Stomach (tissue), 9 donors: ENCODE measurements around the gene FRMPD4. TPM values are rescaled to one million over a fixed set of nuclear protein-coding genes. Genes with fewer than 3 reads are reported as not detected.

Experiments
- DNase-seq, 2 donors: peaks; one replicate each; pipeline versions ENCODE4 v3.0.0 to v3.0.0-alpha.2; 2013 to 2019
- H3K27ac ChIP-seq, 5 donors: fragments of 200-600 bp in 4 of 5; sonication (generic) in 4 of 5; one replicate each; pipeline ENCODE4 v1.5.1; 2013 to 2019; ENCODE audit warnings: mild to moderate bottlenecking in 1 of 5, moderate library complexity in 1 of 5
- H3K27me3 ChIP-seq, 3 donors: fragments of 200-600 bp; sonication (generic); one replicate each; pipeline ENCODE4 v1.5.1; 2017 to 2019; ENCODE audit warnings: mixed run types in 1 of 3
- H3K36me3 ChIP-seq, 4 donors: fragments of 200-600 bp; sonication (generic); 1 replicate in 3 of 4; 2 replicates in 1 of 4; pipeline ENCODE4 v1.5.1; 2016 to 2019
- H3K4me1 ChIP-seq, 4 donors: fragments of 200-600 bp; sonication (generic); one replicate each; pipeline ENCODE4 v1.5.1; 2016 to 2019
- H3K4me3 ChIP-seq, 4 donors: fragments of 200-600 bp; sonication (generic) in 3 of 4; one replicate each; pipeline ENCODE4 v1.5.1; 2016 to 2019; ENCODE audit warnings: mild to moderate bottlenecking in 1 of 4
- H3K9me3 ChIP-seq, 4 donors: fragments of 200-600 bp; sonication (generic); one replicate each; pipeline ENCODE4 v1.5.1; 2016 to 2019
- CTCF ChIP-seq, 7 experiments: fragments of 450-650 bp in 4 of 7; fragments of 200-600 bp in 3 of 7; sonication (generic) in 3 of 7; IDR thresholded peaks; one replicate each; pipeline ENCODE4 v1.5.1; 2016 to 2019; ENCODE audit warnings: antibody characterized with exemption in 7 of 7, control low read depth in 2 of 7, mild to moderate bottlenecking in 1 of 7
- EP300 ChIP-seq: sonication (generic); formaldehyde crosslinking; IDR thresholded peaks from one replicate; pipeline ENCODE4 v1.6.1; 2017; ENCODE audit warnings: antibody characterized with exemption
- POLR2A ChIP-seq, 4 donors: fragments of 450-650 bp; IDR thresholded peaks; one replicate each; pipeline ENCODE4 v1.6.1; 2016; ENCODE audit warnings: antibody characterized with exemption in 4 of 4, control low read depth in 2 of 4, mild to moderate bottlenecking in 1 of 4, moderate library complexity in 1 of 4
- POLR2AphosphoS5 ChIP-seq, 3 donors: sonication (generic); formaldehyde crosslinking; IDR thresholded peaks; one replicate each; pipeline ENCODE4 v1.6.1; 2016; ENCODE audit warnings: antibody characterized with exemption in 3 of 3
- WGBS, 5 donors: extraction: QIAGEN DNeasy Blood & Tissue Kit in 3 of 5; methylation state at CpG; one replicate each; pipeline versions ENCODE4 v1.1.5 to v1.1.7; 2013 to 2018; 5-methylcytosine and 5-hydroxymethylcytosine counted together
- intact Hi-C: fragments of 100-400 bp; cut with DNase I; formaldehyde crosslinking; loops from one replicate; pipeline ENCODE4 v1.15.1; 2023; ENCODE audit warnings: low total_unique reads
- polyA plus RNA-seq, 3 donors: library from polyadenylated mRNA; stranded (reverse); fragments of 200-250 nt; gene quantifications; one replicate each; pipeline ENCODE4 v1.2.3, GENCODE V29; 2013
- total RNA-seq, 5 donors: library from RNA; depleted of rRNA; stranded (reverse); fragments of >200 nt; gene quantifications; one replicate each; pipeline versions ENCODE4 v1.1.0 to v1.2.3, GENCODE V29; 2014 to 2016
- donor health status: healthy with polysubstance abuse.
- donor health status: Bipolar disorder and iron deficiency.
- donor health status: healthy.

The FRMPD4 gene
- total and polyA plus RNA-seq, 8 donors = 0.03 to 2.6 (median 0.55) TPM; not detected in 5

DNA sequence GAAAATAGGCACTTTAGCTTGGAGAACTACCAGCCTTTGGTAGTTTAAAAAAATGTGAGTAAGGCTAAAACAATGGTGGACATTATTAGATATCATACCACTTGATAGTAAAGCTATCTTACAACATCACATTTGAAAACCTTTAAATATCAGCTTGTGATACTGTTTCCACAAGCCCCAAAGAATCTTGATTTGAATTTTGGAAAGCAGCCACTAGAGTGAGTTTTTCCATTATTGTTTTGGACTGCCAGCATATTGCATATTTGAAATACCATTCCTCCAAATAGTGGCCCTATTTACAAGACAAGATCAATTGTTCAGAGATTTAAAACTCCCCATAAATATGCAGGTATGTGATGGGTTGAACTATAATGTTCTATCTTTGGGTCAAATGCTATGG, 349.9 kb downstream of the FRMPD4 start:
- no peaks in the 10 kb centered on the region for H3K36me3 ChIP-seq
- DNase-seq = no peak
- H3K4me3 ChIP-seq = no peak overlapping the region
- no peaks in the 10 kb centered on the region for H3K27me3 ChIP-seq
- H3K27ac ChIP-seq = no peak overlapping the region
- TF ChIP-seq POLR2AphosphoS5 (IDR thresholded peaks at IDR 0.05) (no peak), CTCF (IDR thresholded peaks at IDR 0.05) (no peak), EP300 (no peak), POLR2A (IDR thresholded peaks at IDR 0.05) (no peak)
- intact Hi-C loops = no loop called here
- H3K9me3 ChIP-seq = no peaks in the 10 kb centered on the region
- no peaks in the 10 kb centered on the region for H3K4me1 ChIP-seq

DNA sequence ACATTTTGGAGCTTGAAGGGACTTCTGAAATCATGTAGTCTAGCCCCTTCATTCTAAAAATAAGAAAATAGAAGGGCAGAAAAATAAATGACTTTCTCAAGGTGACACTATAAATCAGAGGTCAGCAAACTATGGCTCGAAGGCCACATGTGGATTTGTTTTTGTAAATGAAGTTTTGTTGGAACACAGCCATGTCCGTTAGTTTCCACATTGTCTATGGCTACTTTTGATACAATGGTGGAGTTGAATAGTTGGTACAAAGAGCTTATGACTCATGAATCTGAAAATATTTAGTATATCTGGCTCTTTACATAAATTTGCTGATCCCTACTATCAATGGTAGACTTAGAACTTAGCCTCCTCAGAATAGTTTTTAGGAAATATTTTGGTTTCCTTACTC, 350.5 kb downstream of the FRMPD4 start:
- WGBS, 5 donors = 43 to 68% (median 66%) methylated on average over 2 of the region's 2 CpGs
- no peak for TF ChIP-seq POLR2AphosphoS5 (IDR thresholded peaks at IDR 0.05)
- TF ChIP-seq POLR2A (IDR thresholded peaks at IDR 0.05) = no peak
- Histone ChIP-seq H3K4me1 (no peaks in the 10 kb centered on the region), H3K27ac (no peak overlapping the region), H3K9me3 (no peaks in the 10 kb centered on the region), H3K4me3 (no peak overlapping the region), H3K36me3 (no peaks in the 10 kb centered on the region), H3K27me3 (no peaks in the 10 kb centered on the region)
- no peak for DNase-seq
- intact Hi-C loops = no loop called here

GRCh38 chrX:12489341-12489740, 351.1 kb downstream of the FRMPD4 start:
- no peaks in the 10 kb centered on the region for H3K36me3 ChIP-seq
- WGBS, 5 donors = 73 to 85% (median 73%) methylated on average over 3 of the region's 3 CpGs
- DNase-seq = no peak
- no peak overlapping the region for H3K4me3 ChIP-seq
- TF ChIP-seq POLR2AphosphoS5 (IDR thresholded peaks at IDR 0.05) (no peak), POLR2A (IDR thresholded peaks at IDR 0.05) (no peak), EP300 (no peak), CTCF (IDR thresholded peaks at IDR 0.05) (no peak)
- H3K9me3 ChIP-seq = no peaks in the 10 kb centered on the region
- no peaks in the 10 kb centered on the region for H3K4me1 ChIP-seq
- no peak overlapping the region for H3K27ac ChIP-seq
- H3K27me3 ChIP-seq = no peaks in the 10 kb centered on the region
- intact Hi-C loops = no loop called here

DNA sequence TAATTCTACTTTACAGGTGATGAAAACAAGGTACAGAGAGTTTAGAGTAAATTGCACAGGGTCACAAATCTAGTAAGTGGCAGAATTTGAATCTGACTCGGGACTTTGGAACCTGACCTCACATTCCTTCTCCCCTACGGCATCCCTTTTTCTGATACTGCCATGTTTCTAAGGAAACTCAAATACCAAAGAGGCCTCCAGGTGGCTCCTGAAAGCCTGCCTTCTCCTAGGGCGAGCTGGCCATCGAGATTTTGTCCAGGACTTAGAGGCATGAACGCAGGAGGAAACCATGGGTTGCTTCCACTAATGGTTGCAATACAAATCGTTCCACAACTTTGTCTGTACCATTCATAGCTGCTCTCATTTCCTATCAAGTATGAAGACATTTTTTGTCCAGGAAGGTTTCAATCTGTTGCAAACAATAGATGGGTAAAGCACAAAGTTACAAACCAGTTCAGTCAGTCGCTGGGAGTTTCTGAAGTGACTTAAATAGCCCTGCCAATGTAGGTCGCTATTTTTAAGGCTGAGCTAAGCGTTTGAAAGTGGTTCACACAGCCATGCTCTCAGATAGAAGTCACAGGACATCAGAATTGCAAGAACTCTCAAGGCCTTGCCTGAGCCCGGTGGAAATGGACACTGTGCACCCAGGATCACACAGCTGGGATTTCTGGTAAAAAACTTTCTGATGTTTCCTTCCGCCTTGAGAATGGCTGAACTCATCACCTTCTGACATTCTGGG, 356.3 kb downstream of the FRMPD4 start:
- 64 to 80% (median 73%) methylated on average over 11 of the region's 11 CpGs for WGBS, 5 donors
- H3K9me3 ChIP-seq = no peaks in the 10 kb centered on the region
- H3K27me3 ChIP-seq = no peaks in the 10 kb centered on the region
- no peaks in the 10 kb centered on the region for H3K36me3 ChIP-seq
- no peaks in the 10 kb centered on the region for H3K4me1 ChIP-seq
- no peak overlapping the region for H3K27ac ChIP-seq
- TF ChIP-seq POLR2A (IDR thresholded peaks at IDR 0.05) (no peak), POLR2AphosphoS5 (IDR thresholded peaks at IDR 0.05) (no peak), CTCF (IDR thresholded peaks at IDR 0.05) (no peak), EP300 (no peak)
- intact Hi-C loops = no loop called here
- no peak overlapping the region for H3K4me3 ChIP-seq
- DNase-seq = no peak

DNA sequence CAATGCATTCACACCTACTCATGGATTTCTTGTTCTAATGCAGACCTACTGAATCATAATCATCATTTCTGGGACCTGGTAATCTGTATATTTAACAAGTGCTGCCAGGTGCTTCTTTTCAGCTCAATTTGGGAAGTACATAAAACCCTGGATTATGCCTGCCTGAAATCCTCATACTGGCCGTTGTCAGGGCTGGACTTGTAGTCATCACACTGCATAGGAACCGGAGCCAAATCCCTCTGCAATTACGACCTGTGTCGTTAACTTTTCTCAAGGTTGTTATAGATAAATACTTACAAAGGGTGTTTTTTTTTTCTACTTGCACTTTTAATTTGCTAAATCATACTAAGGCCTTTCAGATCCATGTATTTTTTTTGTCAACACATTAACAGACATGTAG, 358.1 kb downstream of the FRMPD4 start:
- no peak for DNase-seq
- WGBS, 5 donors = 45 to 57% (median 50%) methylated on average over 4 of the region's 4 CpGs
- Histone ChIP-seq H3K27ac (no peak overlapping the region), H3K9me3 (no peaks in the 10 kb centered on the region), H3K27me3 (no peaks in the 10 kb centered on the region), H3K4me3 (no peak overlapping the region), H3K36me3 (no peaks in the 10 kb centered on the region), H3K4me1 (no peaks in the 10 kb centered on the region)
- intact Hi-C loops = no loop called here
- TF ChIP-seq EP300 (no peak), POLR2A (IDR thresholded peaks at IDR 0.05) (no peak), CTCF (IDR thresholded peaks at IDR 0.05) (no peak), POLR2AphosphoS5 (IDR thresholded peaks at IDR 0.05) (no peak)
